Mesodermal cell (in vitro differentiated cells): ENCODE results near the gene TMEM141.
"Not testable (repeated sequence)": the region's sequence is repeated elsewhere in the genome, so short reads cannot be mapped to it uniquely, and the experiment has no call there.

Experiments
- H3K27ac ChIP-seq: 2 replicates; pipeline ENCODE4 v1.7.0; 2013; ENCODE audit warnings: mild to moderate bottlenecking, low read depth, low read length, moderate library complexity; ENCODE audit not compliant: severe bottlenecking
- H3K36me3 ChIP-seq: 2 replicates; pipeline ENCODE4 v1.7.1; 2013; ENCODE audit warnings: mild to moderate bottlenecking, low read length, moderate library complexity; ENCODE audit not compliant: control insufficient read depth, insufficient read depth
- H3K4me1 ChIP-seq: one replicate; pipeline ENCODE4 v1.7.1; 2013; ENCODE audit warnings: mild to moderate bottlenecking, low read length; ENCODE audit not compliant: insufficient read depth, control insufficient read depth, poor library complexity, severe bottlenecking
- H3K4me3 ChIP-seq: 2 replicates; pipeline ENCODE4 v1.7.0; 2013; ENCODE audit warnings: low read length, control low read depth, mild to moderate bottlenecking; ENCODE audit not compliant: insufficient read depth, poor library complexity, severe bottlenecking; ENCODE audit errors: extremely low read depth
- H3K9me3 ChIP-seq: 2 replicates; pipeline ENCODE4 v1.7.1; 2013; ENCODE audit warnings: mild to moderate bottlenecking, low read length, moderate library complexity; ENCODE audit not compliant: control insufficient read depth
- WGBS, 2 experiments: methylation state at CpG; one replicate each; pipeline ENCODE4 v1.1.5; 2013; ENCODE audit warnings: missing lambda C conversion rate in 2 of 2; ENCODE audit not compliant: insufficient coverage in 2 of 2; 5-methylcytosine and 5-hydroxymethylcytosine counted together

Gene TMEM141

DNA sequence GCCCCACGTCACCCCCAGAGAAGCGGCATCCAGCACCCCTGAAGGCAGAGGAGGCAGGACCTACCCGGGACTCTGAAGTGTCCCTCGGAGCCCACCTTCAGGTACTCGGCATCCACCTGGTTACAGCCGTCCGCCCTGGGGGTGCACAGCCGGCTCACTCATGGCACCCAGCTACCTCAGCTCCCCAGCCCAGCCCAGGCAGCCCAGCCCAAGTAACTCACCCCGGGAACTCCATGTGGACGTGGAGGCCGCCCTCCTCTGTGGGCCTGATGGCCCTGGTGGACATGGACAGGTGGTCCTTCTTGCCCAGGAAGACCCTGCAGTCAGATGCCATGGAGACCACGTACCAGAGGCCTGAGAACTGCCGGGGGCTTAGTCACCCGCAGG, 27.5 kb upstream of the TMEM141 start:
- Histone ChIP-seq H3K36me3 (no peaks in the 10 kb centered on the region), H3K4me1 (peaks cover 12% of the 10 kb centered on the region), H3K4me3 (no peak overlapping the region), H3K9me3 (no peaks in the 10 kb centered on the region), H3K27ac (no peak overlapping the region)
- 88 to 93% methylated on average over 10 to 14 of the region's 14 CpGs for WGBS, 2 experiments

DNA sequence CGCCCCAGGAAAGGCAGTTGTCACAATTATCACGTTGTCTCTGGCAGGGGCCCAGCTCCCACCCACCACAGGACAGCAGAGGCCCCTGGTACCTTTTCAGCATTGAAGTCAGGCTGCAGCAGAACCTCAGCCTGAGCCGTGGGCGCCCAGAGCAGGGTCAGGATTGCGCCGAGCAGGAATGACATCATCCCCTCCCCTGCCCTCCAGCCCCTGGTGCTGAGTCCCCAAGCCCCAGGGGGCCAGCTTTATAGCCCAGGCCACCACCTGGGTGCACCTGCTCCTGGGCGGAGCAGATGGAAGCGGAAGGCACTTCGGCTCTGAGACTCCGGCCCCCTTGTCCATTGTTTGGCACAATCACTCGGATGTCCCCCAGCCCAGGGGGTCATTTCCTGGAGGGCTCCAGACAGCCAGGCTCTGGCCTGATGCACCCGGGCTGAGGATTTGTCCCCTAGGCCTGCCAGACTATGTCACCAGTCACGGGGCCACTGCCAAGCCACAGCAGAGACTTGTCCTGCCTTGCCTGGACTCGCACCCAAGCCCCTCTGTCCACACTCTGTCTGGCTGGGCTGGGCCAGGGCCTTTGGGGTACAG, 26.7 kb upstream of the TMEM141 start, which contains the start of gene LCN15:
TSS of gene LCN15 (minus strand) at position 218 of the 591 bp plus-strand sequence. CDS start at position 188, 30 bp downstream.
- Histone ChIP-seq H3K4me1 (peaks cover 12% of the 10 kb centered on the region), H3K36me3 (no peaks in the 10 kb centered on the region), H3K9me3 (no peaks in the 10 kb centered on the region), H3K27ac (no peak within 1 kb of the TSS), H3K4me3 (no peak within 1 kb of the TSS)
- 88 to 89% methylated on average over 13 to 14 of the region's 14 CpGs for WGBS, 2 experiments

DNA sequence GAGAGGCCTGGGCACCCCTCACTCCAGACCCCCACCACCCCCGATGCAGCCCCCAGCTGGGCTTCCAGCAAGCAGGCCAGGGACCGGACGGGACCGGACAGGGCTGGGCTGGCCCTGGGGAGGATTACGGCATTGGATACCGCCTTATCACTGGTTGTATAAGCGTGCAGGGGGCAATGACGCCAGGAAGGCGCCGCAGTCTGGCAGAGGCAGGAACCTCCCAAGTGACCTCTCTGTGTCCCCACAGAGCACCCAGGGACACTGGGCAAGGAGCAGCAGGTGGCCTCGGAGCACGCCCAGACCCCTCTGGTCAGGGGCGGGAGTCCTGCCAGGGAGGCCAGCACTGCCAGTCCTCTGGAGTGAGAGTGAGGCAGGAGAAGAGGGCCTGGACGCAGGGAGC, 26.1 kb upstream of the TMEM141 start:
- 90 to 96% methylated on average over 12 to 14 of the region's 14 CpGs for WGBS, 2 experiments
- Histone ChIP-seq H3K9me3 (no peaks in the 10 kb centered on the region), H3K4me1 (peaks cover 12% of the 10 kb centered on the region), H3K27ac (no peak overlapping the region), H3K36me3 (no peaks in the 10 kb centered on the region), H3K4me3 (no peak overlapping the region)

DNA sequence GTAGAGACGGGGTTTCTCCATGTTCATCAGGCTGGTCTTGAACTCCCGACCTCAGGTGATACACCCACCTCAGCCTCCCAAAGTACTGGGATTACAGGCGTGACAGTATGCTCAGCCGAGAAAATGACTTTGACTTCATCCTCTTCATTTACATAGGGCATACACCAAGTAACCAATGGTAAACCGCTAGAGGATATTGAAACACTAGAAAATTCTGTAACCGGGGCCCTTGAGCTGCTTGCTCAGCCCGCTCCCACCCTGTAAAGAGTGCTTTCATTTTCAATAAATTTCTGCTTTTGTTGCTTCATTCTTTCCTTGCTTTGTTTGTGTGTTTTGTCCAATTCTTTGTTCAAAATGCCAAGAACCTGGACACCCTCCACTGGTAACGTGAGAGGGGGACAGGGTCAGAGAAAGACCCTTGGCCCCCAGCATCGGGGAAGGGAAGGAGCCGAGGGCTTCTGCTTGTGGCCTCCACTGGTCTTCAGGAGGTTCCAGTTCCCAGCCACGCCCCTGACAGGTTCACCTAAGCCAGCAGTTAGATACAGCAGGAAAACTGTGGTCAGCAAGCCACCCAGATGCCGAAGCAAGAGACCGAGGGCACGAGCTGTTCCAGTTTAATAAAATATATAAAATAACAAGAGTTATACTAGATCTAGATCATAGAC, 25.3 kb upstream of the TMEM141 start:
- not testable (repeated sequence) for H3K4me3 ChIP-seq, H3K9me3 ChIP-seq, H3K27ac ChIP-seq, H3K4me1 ChIP-seq, H3K36me3 ChIP-seq
- 91 to 92% methylated on average over 10 to 11 of the region's 14 CpGs for WGBS, 2 experiments

DNA sequence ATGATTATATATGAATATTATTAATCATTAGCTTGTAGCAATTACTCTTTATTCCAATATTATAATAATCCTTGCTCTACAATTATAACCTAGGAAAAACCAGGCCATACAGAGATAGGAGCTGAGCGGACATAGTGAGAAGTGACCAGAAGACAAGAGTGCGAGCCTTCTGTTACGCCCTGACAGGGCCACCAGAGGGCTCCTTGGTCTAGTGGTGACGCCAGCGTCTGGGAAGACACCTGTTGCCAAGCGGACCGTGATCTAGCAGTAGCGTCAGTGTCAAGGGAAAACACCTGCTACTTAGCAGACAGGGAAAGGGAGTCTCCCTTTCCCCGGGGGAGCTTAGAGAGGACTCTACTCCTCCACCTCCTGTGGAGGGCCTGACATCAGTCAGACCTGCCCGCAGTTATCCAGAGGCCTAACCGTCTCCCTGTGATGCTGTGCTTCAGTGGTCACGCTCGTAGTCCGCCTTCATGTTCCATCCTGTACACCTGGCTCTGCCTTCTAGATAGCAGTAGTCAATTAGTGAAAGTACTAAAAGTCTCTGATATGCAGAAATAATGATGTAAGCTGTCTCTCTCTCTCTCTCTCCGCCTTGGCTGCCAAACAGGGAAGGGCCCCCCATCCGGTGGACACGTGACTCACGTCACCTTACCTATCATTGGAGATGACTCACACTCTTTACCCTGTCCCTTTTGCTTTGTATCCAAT, 24.6 kb upstream of the TMEM141 start:
- WGBS, 2 experiments, result 51 to 76% methylated on average over 6 to 14 of the region's 18 CpGs
- not testable (repeated sequence) for H3K27ac ChIP-seq, H3K4me3 ChIP-seq, H3K4me1 ChIP-seq, H3K9me3 ChIP-seq, H3K36me3 ChIP-seq

DNA sequence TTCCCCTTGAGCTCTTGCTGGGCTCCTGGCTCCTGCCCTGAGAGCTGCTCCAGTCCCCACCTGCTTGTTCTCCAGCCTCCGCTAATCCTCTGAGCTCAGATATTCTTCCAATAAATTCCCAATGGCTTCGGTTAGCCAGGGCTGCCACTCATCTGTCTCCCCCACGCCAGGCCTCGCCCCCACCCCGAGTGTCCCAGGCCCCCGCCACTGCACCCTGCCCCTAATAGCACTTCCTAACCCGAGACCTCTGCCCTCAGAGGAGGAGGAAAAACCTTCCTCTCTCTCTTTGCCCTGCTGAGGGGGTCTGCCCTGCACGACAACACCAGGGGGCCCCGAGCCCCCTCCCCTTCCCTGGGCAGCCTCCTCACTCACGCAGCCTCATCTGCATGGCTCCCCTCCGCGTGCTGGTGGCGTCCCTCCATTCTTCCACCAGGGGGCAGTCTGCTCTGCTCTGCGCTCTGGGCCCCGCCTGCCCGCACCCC, 21.4 kb upstream of the TMEM141 start:
- Histone ChIP-seq H3K36me3 (no peaks in the 10 kb centered on the region), H3K9me3 (peaks cover 13% of the 10 kb centered on the region), H3K4me1 (peaks cover 6% of the 10 kb centered on the region), H3K27ac (no peak overlapping the region), H3K4me3 (no peak overlapping the region)
- WGBS, 2 experiments, result 25 to 37% methylated on average over 1 to 5 of the region's 16 CpGs

DNA sequence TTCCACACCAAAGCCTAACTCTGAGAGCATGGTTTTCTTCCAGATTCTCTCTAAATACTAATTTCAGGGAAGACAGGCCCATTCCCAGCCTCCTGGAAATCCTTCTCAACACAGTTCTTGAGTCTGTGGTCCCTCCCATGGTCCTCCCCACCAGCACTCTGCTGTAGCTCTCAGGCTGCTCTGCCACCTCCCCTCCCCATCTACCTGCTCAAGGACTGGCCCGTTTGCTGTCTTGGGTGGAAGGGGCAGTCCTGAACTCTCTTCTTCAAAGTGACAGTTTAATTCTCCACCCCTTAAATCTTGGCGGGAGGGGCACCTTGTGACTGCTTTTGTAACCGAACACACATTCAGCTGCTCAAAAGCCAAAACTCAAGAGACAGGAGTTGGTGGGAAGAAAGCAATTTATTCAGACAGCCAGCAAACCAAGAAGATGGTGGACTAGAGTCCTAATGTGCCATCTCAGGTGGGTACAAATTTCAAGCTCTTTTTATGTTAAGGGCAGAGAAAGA, 19.2 kb upstream of the TMEM141 start:
- Histone ChIP-seq H3K4me3 (no peak overlapping the region), H3K36me3 (no peaks in the 10 kb centered on the region), H3K27ac (no peak overlapping the region), H3K9me3 (peaks cover 13% of the 10 kb centered on the region), H3K4me1 (no peaks in the 10 kb centered on the region)
- 75 to 89% methylated on average over 1 to 3 of the region's 3 CpGs for WGBS, 2 experiments

DNA sequence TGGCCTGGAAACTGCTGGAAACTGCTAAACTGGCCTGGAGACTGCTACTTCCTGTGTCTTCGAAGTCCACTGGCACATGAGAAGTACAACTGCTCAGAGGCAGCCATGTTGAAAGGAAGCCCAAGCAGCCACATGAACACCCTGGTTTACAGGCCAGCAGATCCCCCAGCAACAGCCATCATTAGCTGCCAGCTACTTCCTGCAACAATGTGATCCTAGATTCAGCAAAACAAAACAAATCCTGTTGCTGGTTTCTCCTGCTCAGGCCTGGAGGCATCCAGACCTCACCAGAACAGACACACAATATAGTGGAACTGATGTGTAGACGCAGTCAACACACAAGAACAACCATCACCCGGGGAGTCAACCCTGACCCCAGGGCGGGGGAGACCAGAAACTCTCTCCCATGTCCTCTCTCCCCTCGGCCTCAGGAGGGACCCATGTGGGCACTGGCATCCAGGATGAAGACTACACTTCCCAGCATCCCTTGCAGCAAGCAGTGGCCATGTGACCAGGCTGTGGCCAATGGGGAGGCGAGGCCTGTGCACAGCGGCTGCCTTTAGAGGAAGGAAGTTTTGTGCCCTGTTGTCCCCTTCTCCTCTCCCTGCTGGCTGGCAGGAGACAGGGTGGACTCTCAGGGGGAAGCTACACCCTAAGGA, 17.6 kb upstream of the TMEM141 start:
- H3K4me3 ChIP-seq, result no peak overlapping the region
- H3K36me3 ChIP-seq, result no peaks in the 10 kb centered on the region
- H3K27ac ChIP-seq, result no peak overlapping the region
- H3K4me1 ChIP-seq, result no peaks in the 10 kb centered on the region
- H3K9me3 ChIP-seq, result peaks cover 13% of the 10 kb centered on the region
- 80 to 91% methylated on average over 4 of the region's 7 CpGs for WGBS, 2 experiments

DNA sequence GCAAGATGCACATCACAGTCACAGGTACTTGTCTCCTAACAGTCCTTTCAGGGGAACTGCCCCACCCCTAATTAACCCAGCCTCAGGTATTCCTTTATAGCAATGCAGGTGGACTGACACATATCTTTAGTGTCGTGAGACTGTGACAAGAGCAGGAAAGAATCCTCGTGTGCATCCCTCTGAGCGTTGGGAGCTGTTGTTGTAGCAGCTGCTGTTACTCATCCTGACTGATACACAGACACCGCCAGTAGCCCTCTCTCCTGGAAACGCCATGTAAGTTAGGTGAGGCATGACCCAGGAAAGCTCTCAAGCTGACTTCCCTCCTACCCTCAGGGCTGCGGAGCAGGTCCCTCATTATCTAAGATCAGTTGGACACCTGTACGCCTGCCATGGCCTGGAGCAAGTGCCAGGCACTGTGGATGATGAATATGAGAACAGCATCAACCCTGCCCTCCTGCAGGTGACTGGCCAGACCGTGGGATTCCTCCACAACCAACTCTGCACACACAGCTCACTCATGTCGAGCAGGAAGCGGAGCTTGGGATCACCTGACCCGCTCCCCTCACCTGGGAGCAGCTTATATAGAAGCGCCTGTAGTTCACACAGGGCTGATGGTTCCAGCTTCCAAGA, 16.6 kb upstream of the TMEM141 start:
- H3K4me3 ChIP-seq, result no peak overlapping the region
- no peaks in the 10 kb centered on the region for H3K4me1 ChIP-seq
- H3K27ac ChIP-seq, result no peak overlapping the region
- H3K9me3 ChIP-seq, result peaks cover 13% of the 10 kb centered on the region
- 90 to 99% methylated on average over 8 to 11 of the region's 12 CpGs for WGBS, 2 experiments
- no peaks in the 10 kb centered on the region for H3K36me3 ChIP-seq

DNA sequence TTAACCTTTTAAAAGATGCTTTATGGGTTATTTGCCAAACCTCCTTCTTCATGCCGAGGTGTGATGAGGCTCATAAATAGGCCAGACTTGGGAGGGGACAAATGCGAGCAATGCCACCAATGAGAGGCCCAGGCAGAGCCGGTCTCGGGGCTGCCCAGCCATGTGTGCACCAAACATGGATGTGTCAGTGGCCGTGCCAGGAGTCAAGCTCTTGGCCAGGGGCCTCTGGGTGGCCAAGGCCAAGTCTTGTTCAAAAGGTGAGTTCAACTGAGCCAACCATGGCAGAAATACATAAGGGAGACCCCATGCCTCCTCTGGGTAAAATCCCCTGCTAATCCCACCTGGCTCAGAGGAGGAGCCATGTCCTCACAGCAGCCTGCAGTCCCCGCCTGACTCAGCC, 16.0 kb upstream of the TMEM141 start:
- WGBS, 2 experiments, result 85 to 90% methylated on average over 5 to 6 of the region's 6 CpGs
- Histone ChIP-seq H3K4me1 (peaks cover 3% of the 10 kb centered on the region), H3K36me3 (no peaks in the 10 kb centered on the region), H3K9me3 (peaks cover 13% of the 10 kb centered on the region), H3K4me3 (no peak overlapping the region), H3K27ac (no peak overlapping the region)
